Mucosa of stomach (tissue), 1 donor: ENCODE results near the gene DDX42.
"Not testable (repeated sequence)": the region's sequence is repeated elsewhere in the genome, so short reads cannot be mapped to it uniquely, and the experiment has no call there.

Experiments
- H3K27me3 ChIP-seq: one replicate; pipeline ENCODE4 v1.7.0; 2013; ENCODE audit warnings: mild to moderate bottlenecking, low read length; ENCODE audit not compliant: control insufficient read depth, insufficient read depth
- H3K36me3 ChIP-seq: one replicate; pipeline ENCODE4 v1.7.0; 2013; ENCODE audit warnings: low read length; ENCODE audit not compliant: control insufficient read depth, insufficient read depth
- H3K4me1 ChIP-seq: one replicate; pipeline ENCODE4 v1.7.0; 2013; ENCODE audit warnings: mild to moderate bottlenecking, low read length; ENCODE audit not compliant: control insufficient read depth, insufficient read depth
- H3K4me3 ChIP-seq: one replicate; pipeline ENCODE4 v1.7.0; 2013; ENCODE audit warnings: low read length
- H3K9ac ChIP-seq: one replicate; pipeline ENCODE4 v1.7.0; 2013; ENCODE audit warnings: mild to moderate bottlenecking, low read length, moderate library complexity
- H3K9me3 ChIP-seq: one replicate; pipeline ENCODE4 v1.7.0; 2013; ENCODE audit warnings: mild to moderate bottlenecking, low read length, moderate library complexity; ENCODE audit not compliant: control insufficient read depth
- donor health status: Pancreatic carcinoma.

Gene DDX42

GRCh38 chr17:63837480-63837879, 63.5 kb downstream of the DDX42 start:
- Histone ChIP-seq H3K9ac (no peak overlapping the region), H3K4me3 (no peak overlapping the region), H3K9me3 (no peaks in the 10 kb centered on the region), H3K36me3 (peaks cover 13% of the 10 kb centered on the region), H3K4me1 (peaks cover 36% of the 10 kb centered on the region), H3K27me3 (no peaks in the 10 kb centered on the region)

GRCh38 chr17:63837962-63838600, 64.1 kb downstream of the DDX42 start:
- H3K27me3 ChIP-seq = no peaks in the 10 kb centered on the region
- H3K36me3 ChIP-seq = peaks cover 10% of the 10 kb centered on the region
- H3K9me3 ChIP-seq = no peaks in the 10 kb centered on the region
- H3K4me1 ChIP-seq = peaks cover 36% of the 10 kb centered on the region
- no peak overlapping the region for H3K4me3 ChIP-seq
- peak overlapping the region; percentile 40 for H3K9ac ChIP-seq

GRCh38 chr17:63838631-63839171, 64.7 kb downstream of the DDX42 start:
- peaks cover 36% of the 10 kb centered on the region for H3K4me1 ChIP-seq
- peaks cover 4% of the 10 kb centered on the region for H3K36me3 ChIP-seq
- H3K4me3 ChIP-seq = no peak overlapping the region
- H3K9ac ChIP-seq = peak overlapping the region; percentile 40
- no peaks in the 10 kb centered on the region for H3K27me3 ChIP-seq
- no peaks in the 10 kb centered on the region for H3K9me3 ChIP-seq

GRCh38 chr17:63840591-63841349, 66.8 kb downstream of the DDX42 start:
- H3K4me3 ChIP-seq = peak overlapping the region; percentile 86
- H3K27me3 ChIP-seq = no peaks in the 10 kb centered on the region
- H3K4me1 ChIP-seq = peaks cover 36% of the 10 kb centered on the region
- H3K36me3 ChIP-seq = no peaks in the 10 kb centered on the region
- H3K9me3 ChIP-seq = no peaks in the 10 kb centered on the region
- peak overlapping the region; percentile 91 for H3K9ac ChIP-seq

GRCh38 chr17:63841350-63842172, 67.6 kb downstream of the DDX42 start:
- peaks cover 36% of the 10 kb centered on the region for H3K4me1 ChIP-seq
- H3K36me3 ChIP-seq = no peaks in the 10 kb centered on the region
- no peaks in the 10 kb centered on the region for H3K27me3 ChIP-seq
- H3K4me3 ChIP-seq = peak overlapping the region; percentile 86
- no peaks in the 10 kb centered on the region for H3K9me3 ChIP-seq
- H3K9ac ChIP-seq = peak overlapping the region; percentile 91

GRCh38 chr17:63842173-63842539, 68.2 kb downstream of the DDX42 start:
- no peaks in the 10 kb centered on the region for H3K27me3 ChIP-seq
- H3K36me3 ChIP-seq = no peaks in the 10 kb centered on the region
- peaks cover 36% of the 10 kb centered on the region for H3K4me1 ChIP-seq
- H3K9ac ChIP-seq = peak overlapping the region; percentile 91
- peak overlapping the region; percentile 86 for H3K4me3 ChIP-seq
- no peaks in the 10 kb centered on the region for H3K9me3 ChIP-seq

GRCh38 chr17:63842540-63843386, 68.8 kb downstream of the DDX42 start, which contains the start of gene SMARCD2:
Gene SMARCD2 (minus strand): TSS chr17:63842685. CDS start chr17:63842674, 11 bp downstream.
- no peaks in the 10 kb centered on the region for H3K27me3 ChIP-seq
- H3K9me3 ChIP-seq = no peaks in the 10 kb centered on the region
- peaks cover 36% of the 10 kb centered on the region for H3K4me1 ChIP-seq
- no peaks in the 10 kb centered on the region for H3K36me3 ChIP-seq
- H3K9ac ChIP-seq = peak within 1 kb of the TSS; percentile 91
- peak within 1 kb of the TSS; percentile 86 for H3K4me3 ChIP-seq

GRCh38 chr17:63843387-63843888, 69.5 kb downstream of the DDX42 start:
- peak overlapping the region; percentile 70 for H3K9ac ChIP-seq
- H3K9me3 ChIP-seq, H3K36me3 ChIP-seq: not testable (repeated sequence)

GRCh38 chr17:63843910-63844677, 70.1 kb downstream of the DDX42 start:
- Histone ChIP-seq H3K9ac (peak overlapping the region; percentile 70), H3K27me3 (no peaks in the 10 kb centered on the region), H3K36me3 (no peaks in the 10 kb centered on the region), H3K4me3 (no peak overlapping the region), H3K9me3 (no peaks in the 10 kb centered on the region), H3K4me1 (peaks cover 23% of the 10 kb centered on the region)

More at GRCh38 chr17:63843387-63843888, 69.5 kb downstream of the DDX42 start:
- Histone ChIP-seq H3K4me1 (peaks cover 30% of the 10 kb centered on the region), H3K4me3 (peak overlapping the region; percentile 37)
- not testable (repeated sequence) for H3K27me3 ChIP-seq

- H3K9ac ChIP-seq = no peak overlapping the region
- no peaks in the 10 kb centered on the region for H3K36me3 ChIP-seq
- H3K4me1 ChIP-seq = peaks cover 10% of the 10 kb centered on the region
- no peaks in the 10 kb centered on the region for H3K27me3 ChIP-seq
- no peaks in the 10 kb centered on the region for H3K9me3 ChIP-seq
- H3K4me3 ChIP-seq = no peak overlapping the region
Observed at GRCh38 chr17:63845509-63845908, 71.5 kb downstream of the DDX42 start.
